GM21619 (cell line): ENCODE data around the gene PLXNC1.

Source experiments
- ATAC-seq: cut with Tn5 transposase; IDR thresholded peaks from one replicate; pipeline ENCODE4 v1.9.1; 2021; ENCODE audit not compliant: unreplicated experiment

The PLXNC1 gene

GRCh38 chr12:94262228-94263010 lies 114.0 kb downstream of the PLXNC1 start:
- ATAC-seq, result peak; percentile 48

- ATAC-seq, result peak; percentile 33
Observed at GRCh38 chr12:94263011-94263811, 114.8 kb downstream of the PLXNC1 start.

GRCh38 chr12:94263905-94264561 lies 115.7 kb downstream of the PLXNC1 start:
- no peak for ATAC-seq

GRCh38 chr12:94264736-94265485 lies 116.5 kb downstream of the PLXNC1 start:
- no peak for ATAC-seq

- ATAC-seq, result no peak
Observed at GRCh38 chr12:94265539-94265938, 117.2 kb downstream of the PLXNC1 start.

GRCh38 chr12:94265966-94266745 lies 117.8 kb downstream of the PLXNC1 start:
- ATAC-seq, result no peak

- ATAC-seq, result no peak
Observed at GRCh38 chr12:94266796-94267536, 118.6 kb downstream of the PLXNC1 start.

- no peak for ATAC-seq
Observed at GRCh38 chr12:94267537-94267872, 119.1 kb downstream of the PLXNC1 start.

GRCh38 chr12:94267921-94268471 lies 119.6 kb downstream of the PLXNC1 start:
- no peak for ATAC-seq

- ATAC-seq, result peak; percentile 44
Observed at GRCh38 chr12:94269316-94269999, 121.1 kb downstream of the PLXNC1 start.

GRCh38 chr12:94271351-94271750 lies 123.0 kb downstream of the PLXNC1 start:
- no peak for ATAC-seq

GRCh38 chr12:94272280-94272679 lies 123.9 kb downstream of the PLXNC1 start:
- ATAC-seq, result no peak

GRCh38 chr12:94273272-94273671 lies 124.9 kb downstream of the PLXNC1 start:
- no peak for ATAC-seq

- no peak for ATAC-seq
Observed at GRCh38 chr12:94276725-94277124, 128.3 kb downstream of the PLXNC1 start.

GRCh38 chr12:94277426-94278000 lies 129.1 kb downstream of the PLXNC1 start:
- no peak for ATAC-seq

- no peak for ATAC-seq
Observed at GRCh38 chr12:94280063-94280462, 131.7 kb downstream of the PLXNC1 start.

- ATAC-seq, result no peak
Observed at GRCh38 chr12:94282675-94283074, 134.3 kb downstream of the PLXNC1 start.

GRCh38 chr12:94284046-94284445 lies 135.7 kb downstream of the PLXNC1 start:
- ATAC-seq, result no peak
